IPS-18a (cell line): ENCODE results near the gene MTFMT.

Experiments
- H3K27ac ChIP-seq: one replicate; pipeline ENCODE4 v1.5.1; 2013; ENCODE audit warnings: low read length
- H3K27me3 ChIP-seq: one replicate; pipeline ENCODE4 v1.6.1; 2013; ENCODE audit warnings: mild to moderate bottlenecking, low read length; ENCODE audit not compliant: control insufficient read depth, insufficient read depth
- H3K36me3 ChIP-seq: one replicate; pipeline ENCODE4 v1.6.1; 2013; ENCODE audit warnings: low read depth, low read length; ENCODE audit not compliant: control insufficient read depth
- H3K4me1 ChIP-seq: one replicate; pipeline ENCODE4 v1.6.1; 2013; ENCODE audit warnings: low read depth, low read length; ENCODE audit not compliant: control insufficient read depth
- H3K4me3 ChIP-seq: one replicate; pipeline ENCODE4 v1.5.1; 2013; ENCODE audit warnings: low read length
- H3K9ac ChIP-seq: one replicate; pipeline ENCODE4 v1.6.1; 2013; ENCODE audit warnings: mild to moderate bottlenecking, low read length, moderate library complexity
- H3K9me3 ChIP-seq: one replicate; pipeline ENCODE4 v1.6.1; 2013; ENCODE audit warnings: low read depth, low read length; ENCODE audit not compliant: control insufficient read depth

The MTFMT gene

GRCh38 chr15:64969401-64969800 lies 60.0 kb downstream of the MTFMT start:
- Histone ChIP-seq H3K9me3 (no peaks in the 10 kb centered on the region), H3K27ac (no peak overlapping the region), H3K4me3 (no peak overlapping the region), H3K27me3 (no peaks in the 10 kb centered on the region), H3K36me3 (peaks cover 33% of the 10 kb centered on the region), H3K4me1 (no peaks in the 10 kb centered on the region), H3K9ac (no peak overlapping the region)

DNA sequence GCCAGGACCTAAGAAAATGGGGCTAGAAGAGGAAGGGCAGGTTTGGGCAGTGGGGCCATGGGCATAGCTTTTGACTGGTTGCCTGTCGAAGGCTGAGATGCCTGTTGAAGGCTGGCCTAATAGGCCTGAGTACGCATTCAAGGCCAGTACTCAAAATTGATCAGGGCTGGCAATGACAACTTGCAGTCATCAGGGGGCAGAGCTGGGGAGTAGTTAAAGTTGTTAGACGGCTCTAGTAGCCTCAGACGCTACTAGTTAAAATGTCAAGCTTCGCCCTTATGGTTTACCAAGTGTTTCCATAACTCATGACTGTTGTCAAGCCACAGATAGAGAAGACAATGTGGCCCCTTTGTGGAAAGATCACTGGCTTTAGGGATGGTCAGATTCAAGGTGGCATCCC lies 68.4 kb downstream of the MTFMT start:
- no peak overlapping the region for H3K4me3 ChIP-seq
- H3K27me3 ChIP-seq: no peaks in the 10 kb centered on the region
- H3K9me3 ChIP-seq: no peaks in the 10 kb centered on the region
- H3K4me1 ChIP-seq: no peaks in the 10 kb centered on the region
- no peak overlapping the region for H3K9ac ChIP-seq
- peaks cover 55% of the 10 kb centered on the region for H3K36me3 ChIP-seq
- H3K27ac ChIP-seq: no peak overlapping the region

DNA sequence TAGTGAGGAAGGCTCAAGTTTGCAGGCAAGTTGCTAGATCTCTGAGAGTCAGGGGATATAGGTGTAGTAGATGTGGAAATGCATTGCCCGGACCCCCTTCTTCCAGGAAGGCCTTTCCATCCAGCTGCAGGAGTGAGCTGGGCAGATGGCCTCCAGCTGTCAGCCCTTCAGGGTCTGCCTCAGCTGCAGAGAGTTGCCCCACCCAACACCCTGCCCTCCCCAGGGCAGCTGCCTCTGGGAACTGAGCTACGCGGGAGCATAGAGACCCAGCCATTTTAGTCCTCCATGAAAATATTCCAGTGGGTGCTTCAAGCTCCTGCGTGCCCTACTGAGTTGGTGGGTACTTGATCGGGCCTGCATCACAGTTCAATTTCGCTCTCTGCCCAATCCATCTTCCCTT lies 69.3 kb downstream of the MTFMT start:
- no peaks in the 10 kb centered on the region for H3K9me3 ChIP-seq
- H3K27ac ChIP-seq: no peak overlapping the region
- peaks cover 59% of the 10 kb centered on the region for H3K36me3 ChIP-seq
- no peak overlapping the region for H3K4me3 ChIP-seq
- H3K27me3 ChIP-seq: no peaks in the 10 kb centered on the region
- H3K4me1 ChIP-seq: no peaks in the 10 kb centered on the region
- no peak overlapping the region for H3K9ac ChIP-seq

- Histone ChIP-seq H3K9ac (no peak overlapping the region), H3K36me3 (peaks cover 52% of the 10 kb centered on the region), H3K4me1 (no peaks in the 10 kb centered on the region), H3K9me3 (no peaks in the 10 kb centered on the region), H3K4me3 (no peak overlapping the region), H3K27ac (no peak overlapping the region), H3K27me3 (no peaks in the 10 kb centered on the region)
Observed at GRCh38 chr15:64959128-64959527, 70.3 kb downstream of the MTFMT start.

- Histone ChIP-seq H3K4me1 (no peaks in the 10 kb centered on the region), H3K36me3 (peaks cover 21% of the 10 kb centered on the region), H3K4me3 (no peak overlapping the region), H3K27ac (no peak overlapping the region), H3K9ac (no peak overlapping the region), H3K9me3 (no peaks in the 10 kb centered on the region), H3K27me3 (no peaks in the 10 kb centered on the region)
Observed at GRCh38 chr15:64954395-64954794, 75.0 kb downstream of the MTFMT start.

DNA sequence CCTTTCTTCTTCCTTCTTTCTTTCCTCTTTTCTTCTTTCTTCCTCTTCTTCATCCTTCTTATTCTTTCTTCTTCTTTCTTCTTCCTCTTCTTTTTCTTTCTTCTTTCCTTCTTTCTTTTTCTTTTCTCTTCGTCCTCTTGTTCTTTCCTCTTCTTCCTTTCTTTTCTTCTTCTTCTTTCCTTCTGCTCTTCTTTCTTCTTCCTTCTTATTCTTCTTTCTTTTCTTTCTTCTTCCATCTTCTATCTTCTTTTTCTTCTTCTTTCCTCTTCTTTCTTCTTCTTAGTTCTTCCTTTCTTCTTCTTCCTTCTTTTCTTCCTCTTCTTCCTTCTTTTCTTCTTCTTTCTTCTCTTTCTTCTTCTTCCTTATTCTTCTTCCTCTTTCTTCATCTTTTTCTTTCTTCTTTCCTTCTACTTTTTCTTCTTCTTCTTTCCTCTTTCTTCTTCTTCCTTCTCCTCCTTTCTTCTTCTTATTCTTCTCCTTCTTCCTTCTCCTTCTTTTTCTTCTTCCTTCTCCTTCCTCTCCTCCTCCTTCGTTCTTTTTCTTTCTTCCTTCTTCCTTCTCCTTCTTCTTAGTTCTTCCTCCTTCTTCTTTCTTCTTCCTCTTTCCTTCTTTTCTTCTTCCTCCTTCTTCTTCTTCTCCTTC lies 77.5 kb downstream of the MTFMT start:
- H3K9me3 ChIP-seq: no peaks in the 10 kb centered on the region
- no peak overlapping the region for H3K4me3 ChIP-seq
- H3K9ac ChIP-seq: no peak overlapping the region
- H3K27ac ChIP-seq: no peak overlapping the region
- H3K36me3 ChIP-seq: peaks cover 7% of the 10 kb centered on the region
- no peaks in the 10 kb centered on the region for H3K27me3 ChIP-seq
- H3K4me1 ChIP-seq: no peaks in the 10 kb centered on the region
